ENCODE results near the gene PPM1A.

- TF ChIP-seq CREB1 (IDR thresholded peaks at IDR 0.05) (no peak), CTCF (IDR thresholded peaks at IDR 0.05; ENCODE audit: control extremely low read depth in 1 of 3, insufficient read depth in 1 of 3, low read depth in 1 of 3, low read length in 3 of 3) (no peak), SIN3A (conservative IDR thresholded peaks at IDR 0.05 in 1 of 2, IDR thresholded peaks at IDR 0.05 in 1 of 2; ENCODE audit: low read depth in 1 of 2, low read length in 2 of 2) (no peak), POLR2A (IDR thresholded peaks at IDR 0.05; ENCODE audit: control extremely low read depth in 1 of 2, low read depth in 2 of 2, low read length in 2 of 2) (no peak), TAF1 (IDR thresholded peaks at IDR 0.05; ENCODE audit: low read depth, low read length) (no peak)
Observed at GRCh38 chr14:60240139-60240856, 8.7 kb upstream of the PPM1A start.

Data from H1 (cell line).